Measurements from ENCODE around the gene DSEL.

DSEL gene

GRCh38 chr18:67516539-67517443 lies at the start of gene DSEL:
Gene DSEL (minus strand): TSS chr18:67516720. CDS start chr18:67514608, 2,112 bp downstream.
- peak; percentile 69 for DNase-seq

- DNase-seq: no peak
These were observed 36.9 kb upstream of the DSEL start for GRCh38 chr18:67553437-67553836.

GRCh38 chr18:67550872-67551520 lies 34.5 kb upstream of the DSEL start:
- DNase-seq: no peak

GRCh38 chr18:67549946-67550345 lies 33.4 kb upstream of the DSEL start:
- DNase-seq: no peak

- DNase-seq: no peak
These were observed 29.2 kb upstream of the DSEL start for GRCh38 chr18:67545681-67546080.

GRCh38 chr18:67540559-67540958 lies 24.0 kb upstream of the DSEL start:
- no peak for DNase-seq

GRCh38 chr18:67531929-67532328 lies 15.4 kb upstream of the DSEL start:
- no peak for DNase-seq

- DNase-seq: no peak
These were observed 9.0 kb upstream of the DSEL start for GRCh38 chr18:67525328-67526099.

- no peak for DNase-seq
These were observed 3.9 kb upstream of the DSEL start for GRCh38 chr18:67520351-67520921.

- DNase-seq: no peak
These were observed 3.1 kb upstream of the DSEL start for GRCh38 chr18:67519592-67519991.

- DNase-seq: no peak
These were observed 2.0 kb upstream of the DSEL start for GRCh38 chr18:67518566-67518965.

- no peak for DNase-seq
These were observed 885 bp upstream of the DSEL start for GRCh38 chr18:67517444-67517765.

- DNase-seq: peak; percentile 32
These were observed 480 bp downstream of the DSEL start for GRCh38 chr18:67515942-67516538.

GRCh38 chr18:67514901-67515540 lies 1.5 kb downstream of the DSEL start:
- DNase-seq: no peak

GRCh38 chr18:67514465-67514864 lies 2.1 kb downstream of the DSEL start:
- DNase-seq: no peak

- DNase-seq: no peak
These were observed 3.2 kb downstream of the DSEL start for GRCh38 chr18:67513280-67513679.

GRCh38 chr18:67511840-67512239 lies 4.7 kb downstream of the DSEL start:
- no peak for DNase-seq

- no peak for DNase-seq
These were observed 5.7 kb downstream of the DSEL start for GRCh38 chr18:67510831-67511230.

- DNase-seq: no peak
These were observed 6.7 kb downstream of the DSEL start for GRCh38 chr18:67509741-67510391.

- DNase-seq: no peak
These were observed 8.4 kb downstream of the DSEL start for GRCh38 chr18:67508146-67508545.

- DNase-seq: no peak
These were observed 11.8 kb downstream of the DSEL start for GRCh38 chr18:67504739-67505138.

Data from GF-D8 (cell line).